HG02870 (cell line): ENCODE results near the gene REC114.

Experiments
- ATAC-seq: cut with Tn5 transposase; IDR thresholded peaks from one replicate; pipeline ENCODE4 v1.9.1; 2021; ENCODE audit warnings: mild to moderate bottlenecking, moderate library complexity; ENCODE audit not compliant: unreplicated experiment

REC114 gene

DNA sequence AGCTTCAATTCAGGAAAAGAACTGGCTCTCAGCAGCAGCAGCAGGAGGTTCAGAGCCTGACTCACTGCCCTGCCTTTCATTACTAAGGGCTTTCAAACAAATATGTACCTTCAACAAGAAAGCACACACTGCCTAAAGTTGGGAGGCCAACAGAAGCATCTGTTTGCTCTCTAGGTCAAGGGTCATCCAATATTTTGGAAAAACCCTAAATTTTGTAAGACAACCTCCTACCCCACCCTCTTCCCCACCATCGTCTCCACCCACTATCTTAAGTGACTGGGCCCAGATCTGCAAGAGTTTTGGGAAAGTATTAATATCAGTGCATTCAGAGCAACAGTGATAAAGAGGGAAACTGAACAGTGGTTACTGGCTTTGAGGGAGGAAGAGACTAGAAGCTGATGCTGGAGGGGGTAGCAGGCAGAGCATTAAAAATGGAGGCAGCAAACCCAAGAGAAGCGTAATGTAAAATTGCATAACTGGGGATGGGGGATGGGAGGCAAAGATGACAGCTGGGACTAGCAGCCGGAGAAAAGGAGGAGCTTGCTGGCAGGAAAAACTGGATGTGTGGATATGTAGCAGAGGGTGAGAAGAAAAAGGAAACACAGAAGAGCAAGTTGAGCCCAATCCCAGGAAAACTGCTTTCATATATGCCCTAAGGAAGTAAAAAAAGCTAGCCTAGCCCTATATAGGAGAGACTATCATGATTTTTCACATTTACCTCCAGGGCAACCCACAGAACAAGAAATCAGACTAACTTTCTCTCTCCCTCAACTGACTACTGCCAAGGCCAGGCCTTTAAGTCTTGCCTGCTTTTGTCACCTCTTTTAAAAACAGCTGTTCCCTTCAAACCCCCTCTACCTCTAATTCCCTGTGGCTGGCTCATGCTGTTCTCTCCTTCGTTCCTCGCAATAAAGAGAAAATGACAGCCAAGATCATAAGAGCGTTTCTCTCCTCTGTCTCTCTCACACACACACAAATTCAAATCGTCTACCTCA, 158.8 kb downstream of the REC114 start:
- ATAC-seq = no peak

DNA sequence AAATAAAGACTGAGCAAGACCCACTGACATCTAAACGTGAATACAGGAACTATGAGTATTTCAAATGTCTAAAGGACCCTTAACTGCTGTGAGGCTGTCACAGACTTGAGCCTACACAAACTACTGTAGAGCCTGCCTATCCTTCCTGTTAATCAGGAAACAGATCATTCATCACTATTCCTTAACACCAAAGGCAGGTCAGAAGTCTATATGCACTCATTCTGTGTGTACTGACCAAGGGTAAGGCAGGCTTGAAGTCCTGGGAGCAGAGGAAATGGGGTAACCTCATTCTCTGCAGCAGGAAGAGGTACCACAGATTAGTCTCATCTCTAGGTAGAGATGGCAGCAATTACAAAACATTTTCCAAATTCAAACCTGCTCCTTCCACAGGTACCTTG, 159.5 kb downstream of the REC114 start:
- no peak for ATAC-seq

DNA sequence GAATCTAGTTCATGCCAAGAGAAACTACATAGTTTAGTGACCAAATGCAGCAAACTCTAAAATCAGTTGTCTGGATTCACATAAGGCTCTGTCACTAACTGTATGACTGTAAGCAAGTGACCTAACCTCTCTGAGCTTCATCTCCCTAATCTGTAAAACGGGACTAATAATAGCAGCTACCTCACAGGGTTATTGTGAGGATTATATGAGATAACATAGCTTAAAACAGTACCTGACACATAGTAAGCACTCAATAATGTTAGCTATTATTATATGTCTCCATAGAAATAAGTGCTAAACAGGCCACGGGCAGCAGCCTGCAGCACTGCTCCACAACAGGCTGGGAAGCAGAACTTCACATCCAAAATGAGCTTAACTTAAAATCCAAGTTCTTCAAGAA, 160.0 kb downstream of the REC114 start:
- ATAC-seq = no peak

DNA sequence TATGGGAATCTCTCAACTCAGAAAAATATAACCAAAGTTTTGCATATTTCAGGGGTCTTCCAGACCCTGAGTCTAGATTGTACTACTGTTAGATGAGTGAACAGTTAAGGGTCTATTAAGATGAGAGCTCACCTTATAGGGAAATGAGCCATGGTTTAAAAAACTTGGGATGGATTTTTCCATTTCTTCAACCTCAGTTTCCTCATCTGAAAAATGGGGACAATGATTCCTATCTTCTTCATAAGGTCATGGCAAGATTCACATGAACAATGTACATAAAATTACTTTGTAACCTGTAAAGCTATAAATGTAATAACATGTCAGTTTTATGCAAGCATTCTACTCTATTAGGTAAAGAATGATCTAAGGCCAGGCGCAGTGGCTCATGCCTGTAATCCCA, 161.5 kb downstream of the REC114 start:
- no peak for ATAC-seq

DNA sequence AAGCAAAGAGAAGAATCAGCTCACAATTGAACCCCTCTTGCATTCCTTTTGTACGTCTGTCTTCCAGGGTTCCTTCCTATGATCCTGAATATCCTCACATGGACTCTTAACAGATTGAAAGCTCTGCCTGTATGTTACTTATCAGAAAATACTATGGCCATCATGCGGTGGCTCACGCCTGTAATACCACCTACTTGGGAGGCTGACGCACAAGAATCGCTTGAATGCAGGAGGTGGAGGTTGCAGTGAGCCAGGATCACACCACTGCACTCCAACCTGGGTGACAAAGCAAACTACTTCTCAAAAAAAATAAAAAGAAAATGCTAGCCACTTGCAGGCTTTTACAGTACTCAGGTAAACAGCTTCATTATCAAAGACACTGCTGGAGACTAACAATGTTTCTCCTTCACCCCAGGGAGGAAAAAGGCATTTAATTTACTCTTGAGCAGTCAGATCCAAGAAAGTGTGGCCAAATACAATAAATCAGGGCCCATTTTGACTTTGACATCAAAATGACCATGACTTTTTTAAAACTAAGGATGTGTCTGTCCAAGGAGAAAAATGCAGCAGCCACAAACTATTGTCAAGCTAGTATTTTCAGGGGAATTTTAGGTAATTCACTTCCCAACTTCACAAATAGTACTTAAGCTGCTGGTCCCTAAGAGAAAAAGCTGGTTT, 162.9 kb downstream of the REC114 start:
- no peak for ATAC-seq

DNA sequence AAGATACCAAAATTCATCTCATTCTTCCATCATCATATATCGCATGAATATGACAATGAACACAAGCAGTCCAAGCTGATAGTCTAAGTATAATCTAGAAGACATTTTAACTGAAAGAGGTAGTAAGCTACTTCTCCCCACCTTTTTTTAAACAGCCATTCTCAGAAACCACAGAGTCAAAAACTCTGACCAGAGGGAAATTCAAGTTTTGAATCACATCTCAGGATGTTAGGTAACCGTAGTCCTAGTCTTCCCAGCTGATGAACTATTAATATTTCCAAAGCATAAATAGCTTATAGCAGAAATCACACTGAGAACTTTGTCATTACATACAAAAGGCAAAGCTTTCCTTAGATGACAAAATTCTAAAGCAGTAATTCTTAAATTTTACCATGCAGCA, 164.4 kb downstream of the REC114 start:
- no peak for ATAC-seq

DNA sequence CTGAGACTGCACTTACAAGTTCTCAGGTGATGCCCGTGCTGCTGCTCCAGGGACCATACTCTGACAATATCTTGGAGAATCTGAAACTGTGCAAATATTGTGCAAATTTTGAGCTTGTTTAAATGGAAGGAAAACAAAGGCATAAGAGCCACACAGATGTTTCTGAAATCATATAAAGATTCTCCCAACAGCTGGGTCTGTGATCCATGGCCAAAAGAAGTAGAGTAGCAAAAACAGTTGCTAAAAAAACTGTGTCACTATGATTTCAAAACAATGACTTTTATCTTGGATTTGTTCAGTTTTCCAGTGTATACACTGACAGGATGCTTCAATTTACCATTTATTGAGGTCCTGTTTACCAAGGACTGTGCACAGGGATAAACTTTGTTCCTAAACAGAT, 164.9 kb downstream of the REC114 start:
- ATAC-seq = no peak

DNA sequence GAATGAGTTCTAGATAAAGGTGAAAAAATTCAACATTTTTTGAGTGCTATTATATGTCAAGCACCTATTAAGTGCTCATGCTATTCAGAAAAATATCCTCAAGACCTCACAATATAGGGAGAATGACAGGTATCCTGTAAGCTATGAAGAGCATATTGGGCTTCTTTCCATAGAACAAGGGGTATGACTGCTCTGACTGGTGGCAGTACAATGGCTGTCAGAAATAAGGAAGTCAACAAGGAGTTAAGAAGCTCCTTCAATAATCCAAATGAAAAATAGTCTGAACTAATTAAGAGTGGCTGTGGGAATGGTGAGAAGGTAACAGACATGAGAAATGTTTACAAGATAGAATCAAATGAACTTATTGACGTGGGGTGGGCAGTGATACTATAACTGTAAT, 165.5 kb downstream of the REC114 start:
- no peak for ATAC-seq

DNA sequence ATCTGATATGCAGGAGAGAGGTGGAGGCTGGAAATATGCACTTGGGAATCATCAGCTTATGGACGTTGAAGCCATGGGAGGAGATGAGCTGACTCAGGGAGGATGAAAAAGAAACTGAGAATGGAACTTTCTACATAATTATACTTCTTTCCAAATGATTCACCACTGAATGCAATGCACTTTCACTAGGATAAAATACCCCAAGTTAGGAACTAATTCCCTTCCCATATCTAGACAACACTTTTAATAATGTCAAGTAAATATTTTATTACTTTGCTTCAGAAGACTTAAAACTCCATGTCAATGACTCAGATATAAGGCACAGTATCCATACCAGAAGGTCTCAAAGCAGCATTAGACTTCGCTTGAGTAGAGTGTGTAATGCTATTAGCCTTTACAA, 166.0 kb downstream of the REC114 start:
- no peak for ATAC-seq
